B cell (primary cell): ENCODE data around the gene WDR70.

ENCODE experiments used
- EZH2 ChIP-seq: IDR thresholded peaks from 2 replicates; pipeline ENCODE4 v1.6.1; 2012; ENCODE audit warnings: borderline replicate concordance, low read depth, mild to moderate bottlenecking, moderate library complexity, low read length; ENCODE audit not compliant: insufficient read depth, poor library complexity, severe bottlenecking
- TF ChIP-seq, protein P1 (sequence below): fragments of 200-600 bp; IDR thresholded peaks from one replicate; pipeline ENCODE4 v1.8.0; 2022; ENCODE audit warnings: antibody characterized with exemption, mild to moderate bottlenecking

DNA sequence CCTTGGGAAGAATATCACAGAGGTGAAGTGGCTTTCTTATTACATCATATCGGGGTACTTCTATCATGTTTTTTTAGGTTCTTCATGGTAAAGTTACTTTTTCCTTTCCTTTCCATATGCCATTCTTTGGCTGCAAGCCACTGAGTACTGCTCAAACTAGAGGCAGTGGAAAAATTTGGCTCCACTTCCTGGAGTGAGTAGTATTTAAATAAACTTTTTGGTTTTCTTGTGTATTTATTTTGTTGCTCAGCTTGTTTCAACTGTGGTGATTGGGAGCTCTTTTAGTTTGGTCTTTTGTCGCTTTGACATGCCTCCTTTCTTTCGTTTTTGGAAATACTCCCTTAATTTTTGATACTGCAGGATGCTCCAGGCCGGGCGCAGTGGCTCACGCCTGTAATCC is 69.8 kb downstream of the WDR70 start:
- TF ChIP-seq, protein P1, sequence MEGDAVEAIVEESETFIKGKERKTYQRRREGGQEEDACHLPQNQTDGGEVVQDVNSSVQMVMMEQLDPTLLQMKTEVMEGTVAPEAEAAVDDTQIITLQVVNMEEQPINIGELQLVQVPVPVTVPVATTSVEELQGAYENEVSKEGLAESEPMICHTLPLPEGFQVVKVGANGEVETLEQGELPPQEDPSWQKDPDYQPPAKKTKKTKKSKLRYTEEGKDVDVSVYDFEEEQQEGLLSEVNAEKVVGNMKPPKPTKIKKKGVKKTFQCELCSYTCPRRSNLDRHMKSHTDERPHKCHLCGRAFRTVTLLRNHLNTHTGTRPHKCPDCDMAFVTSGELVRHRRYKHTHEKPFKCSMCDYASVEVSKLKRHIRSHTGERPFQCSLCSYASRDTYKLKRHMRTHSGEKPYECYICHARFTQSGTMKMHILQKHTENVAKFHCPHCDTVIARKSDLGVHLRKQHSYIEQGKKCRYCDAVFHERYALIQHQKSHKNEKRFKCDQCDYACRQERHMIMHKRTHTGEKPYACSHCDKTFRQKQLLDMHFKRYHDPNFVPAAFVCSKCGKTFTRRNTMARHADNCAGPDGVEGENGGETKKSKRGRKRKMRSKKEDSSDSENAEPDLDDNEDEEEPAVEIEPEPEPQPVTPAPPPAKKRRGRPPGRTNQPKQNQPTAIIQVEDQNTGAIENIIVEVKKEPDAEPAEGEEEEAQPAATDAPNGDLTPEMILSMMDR, result no peak
- TF ChIP-seq EZH2, result no peak
